ENCODE measurements around the gene PHF21B. TPM values are rescaled to one million over a fixed set of nuclear protein-coding genes. Genes with fewer than 3 reads are reported as not detected.
A peak's percentile ranks its signal among the peaks of the same experiment; 100 is the strongest.

PHF21B gene
- total RNA-seq, 1 donor from 2014 or later = 37.4 TPM

DNA sequence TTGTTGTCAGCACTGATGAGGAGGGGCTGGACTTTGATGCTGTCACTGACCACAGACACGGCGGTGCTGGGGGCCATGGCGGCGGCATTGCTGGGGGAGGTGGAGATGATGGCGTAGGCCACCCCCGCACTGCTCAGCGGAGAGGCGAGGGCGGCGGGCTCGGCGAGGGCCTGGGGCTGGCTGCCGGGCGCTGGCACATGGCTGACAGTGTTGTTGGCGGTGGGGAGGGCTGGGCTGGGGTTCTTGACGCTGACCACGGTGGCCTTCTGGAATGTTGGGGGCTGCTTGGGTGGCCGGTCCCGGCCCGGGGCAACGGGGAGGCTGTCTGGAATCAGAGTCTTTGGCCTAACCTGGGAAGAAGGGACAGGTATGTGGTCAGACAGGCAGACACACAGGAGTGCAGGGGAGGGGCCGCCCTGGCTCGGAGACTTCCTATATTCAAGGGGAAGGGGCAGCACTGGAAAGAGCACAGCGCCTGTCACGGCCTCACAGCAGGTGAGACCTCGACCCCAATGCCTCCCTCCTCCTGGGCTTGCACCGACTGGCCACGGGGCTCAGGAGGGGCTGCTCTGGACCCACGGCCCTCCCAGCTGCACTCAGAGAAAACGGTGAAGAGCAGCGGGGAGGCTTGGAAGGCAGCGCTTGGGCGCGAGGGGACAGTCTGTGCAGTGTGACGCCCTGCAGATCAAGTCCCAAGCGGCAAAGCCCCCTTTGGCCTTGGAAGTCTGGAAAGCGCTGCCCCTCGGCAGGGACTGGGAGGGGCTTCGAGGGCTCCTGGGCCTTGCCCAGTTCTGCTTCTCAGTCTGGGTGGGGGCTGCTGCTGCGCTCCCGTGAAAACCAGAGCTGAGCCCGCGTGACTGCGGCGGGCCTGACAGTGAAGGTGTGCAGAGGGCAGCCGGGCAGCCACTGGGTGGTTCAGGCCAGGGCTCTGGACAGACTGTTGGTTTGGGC is 93.2 kb downstream of the PHF21B start:
- TF ChIP-seq CTCF (IDR thresholded peaks at IDR 0.05; ENCODE audit: unreplicated experiment) = no peak
- H3K4me3 Mint-ChIP-seq (ENCODE audit: low read depth) = no peak overlapping the region
- no peak overlapping the region for H3K27ac Mint-ChIP-seq
- peaks cover 19% of the 10 kb centered on the region for H3K36me3 Mint-ChIP-seq (ENCODE audit: insufficient read depth)
- H3K9me3 Mint-ChIP-seq (ENCODE audit: low read depth) = peaks cover 10% of the 10 kb centered on the region
- no peaks in the 10 kb centered on the region for H3K27me3 Mint-ChIP-seq
- no peaks in the 10 kb centered on the region for H3K4me1 Mint-ChIP-seq (ENCODE audit: low read depth)
- no peak for DNase-seq (ENCODE audit: low spot score, unreplicated experiment)

DNA sequence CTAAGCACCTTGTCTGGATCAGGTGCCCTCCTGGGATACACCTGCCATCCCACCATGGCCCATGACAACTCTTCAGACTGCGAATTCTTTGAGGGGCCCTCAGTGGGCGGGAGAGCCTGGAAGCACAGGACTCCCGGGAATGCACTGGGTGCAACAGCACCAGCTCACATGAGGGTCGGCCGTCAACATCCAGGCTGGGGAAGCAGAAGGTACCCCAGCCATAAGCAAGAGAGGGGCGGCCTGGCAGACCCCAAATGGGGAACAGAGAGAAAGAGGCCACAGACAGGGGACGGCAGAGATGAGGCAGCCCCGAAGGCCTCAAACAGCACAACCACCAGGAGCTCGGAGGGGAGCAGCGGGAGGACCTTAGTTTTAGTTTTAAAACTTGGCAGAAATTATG is 94.4 kb downstream of the PHF21B start:
- H3K36me3 Mint-ChIP-seq (ENCODE audit: insufficient read depth) = peaks cover 28% of the 10 kb centered on the region
- peaks cover 17% of the 10 kb centered on the region for H3K9me3 Mint-ChIP-seq (ENCODE audit: low read depth)
- peak overlapping the region; percentile 88 for H3K27ac Mint-ChIP-seq
- TF ChIP-seq CTCF (IDR thresholded peaks at IDR 0.05; ENCODE audit: unreplicated experiment) = no peak
- no peaks in the 10 kb centered on the region for H3K4me1 Mint-ChIP-seq (ENCODE audit: low read depth)
- no peak for DNase-seq (ENCODE audit: low spot score, unreplicated experiment)
- H3K4me3 Mint-ChIP-seq (ENCODE audit: low read depth) = no peak overlapping the region
- no peaks in the 10 kb centered on the region for H3K27me3 Mint-ChIP-seq

DNA sequence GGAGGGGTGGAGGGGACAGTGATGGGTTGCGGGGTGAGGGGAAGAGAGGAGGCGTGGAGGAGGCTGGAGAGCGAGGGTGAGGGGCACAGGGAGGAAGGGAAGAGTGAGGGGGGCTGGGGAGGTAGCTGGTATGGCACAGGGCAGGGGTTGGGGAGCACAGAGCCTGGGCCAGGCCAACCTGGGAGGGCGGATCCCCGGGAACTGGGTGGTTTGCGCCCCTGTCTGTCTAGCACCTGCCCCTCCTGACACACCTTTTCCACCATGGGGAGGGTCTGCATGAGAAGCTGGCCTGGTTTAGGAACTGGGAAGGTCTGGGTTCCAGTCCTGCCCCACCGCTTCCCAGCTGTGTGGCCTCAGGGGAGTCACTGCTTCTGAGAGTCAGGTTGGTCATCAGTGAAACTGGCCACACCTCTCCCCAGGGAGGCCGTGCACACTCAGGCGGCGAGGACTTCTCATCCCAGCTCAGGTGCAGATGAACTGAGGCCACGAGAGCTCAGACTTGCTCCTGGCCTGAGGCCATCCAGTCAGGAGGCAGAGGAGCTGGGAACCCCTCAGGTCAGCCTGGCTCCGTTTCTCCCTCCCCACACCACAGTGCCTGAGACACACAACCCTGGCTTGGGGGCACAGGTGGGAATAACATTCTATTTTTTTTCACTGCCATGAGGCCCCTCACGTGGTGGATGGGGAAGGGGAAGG is 95.6 kb downstream of the PHF21B start:
- peaks cover 37% of the 10 kb centered on the region for H3K36me3 Mint-ChIP-seq (ENCODE audit: insufficient read depth)
- no peak for DNase-seq (ENCODE audit: low spot score, unreplicated experiment)
- no peak for TF ChIP-seq CTCF (IDR thresholded peaks at IDR 0.05; ENCODE audit: unreplicated experiment)

GRCh38 chr22:44913198-44913983 is 96.4 kb downstream of the PHF21B start:
- no peak overlapping the region for H3K27ac Mint-ChIP-seq
- no peaks in the 10 kb centered on the region for H3K4me1 Mint-ChIP-seq (ENCODE audit: low read depth)
- H3K36me3 Mint-ChIP-seq (ENCODE audit: insufficient read depth) = peaks cover 37% of the 10 kb centered on the region
- TF ChIP-seq CTCF (IDR thresholded peaks at IDR 0.05; ENCODE audit: unreplicated experiment) = peak; percentile 10
- no peak overlapping the region for H3K4me3 Mint-ChIP-seq (ENCODE audit: low read depth)
- DNase-seq (ENCODE audit: low spot score, unreplicated experiment) = no peak
- H3K27me3 Mint-ChIP-seq = no peaks in the 10 kb centered on the region
- peaks cover 18% of the 10 kb centered on the region for H3K9me3 Mint-ChIP-seq (ENCODE audit: low read depth)

More for the DNA sequence above, 95.6 kb downstream of the PHF21B start:
- no peaks in the 10 kb centered on the region for H3K4me1 Mint-ChIP-seq (ENCODE audit: low read depth)
- H3K4me3 Mint-ChIP-seq (ENCODE audit: low read depth) = no peak overlapping the region
- H3K27ac Mint-ChIP-seq = no peak overlapping the region
- peaks cover 18% of the 10 kb centered on the region for H3K9me3 Mint-ChIP-seq (ENCODE audit: low read depth)
- H3K27me3 Mint-ChIP-seq = no peaks in the 10 kb centered on the region

DNA sequence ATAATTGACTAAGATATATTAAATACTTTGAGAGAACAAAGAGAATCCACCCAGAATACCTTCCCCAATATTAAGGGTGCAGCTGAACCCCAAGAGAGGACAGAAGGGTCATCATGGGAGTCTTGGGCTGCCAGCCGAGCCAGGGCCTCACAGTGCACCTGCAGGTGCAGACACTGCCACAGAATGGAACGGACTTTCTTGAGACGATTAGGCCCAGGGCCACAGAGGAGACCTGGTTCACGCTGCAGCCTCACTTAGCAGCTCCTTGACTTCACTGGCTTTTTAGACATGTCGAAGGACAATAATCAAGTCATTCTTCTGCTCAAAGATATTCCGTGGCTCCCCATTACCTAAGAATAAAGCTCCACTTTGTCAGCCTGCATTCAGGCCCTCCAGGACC is 100.6 kb downstream of the PHF21B start:
- no peak for DNase-seq (ENCODE audit: low spot score, unreplicated experiment)
- Mint-ChIP-seq H3K27ac (no peak overlapping the region), H3K27me3 (no peaks in the 10 kb centered on the region), H3K4me1 (ENCODE audit: low read depth) (no peaks in the 10 kb centered on the region), H3K4me3 (ENCODE audit: low read depth) (no peak overlapping the region), H3K36me3 (ENCODE audit: insufficient read depth) (peaks cover 50% of the 10 kb centered on the region), H3K9me3 (ENCODE audit: low read depth) (peaks cover 18% of the 10 kb centered on the region)
- TF ChIP-seq CTCF (IDR thresholded peaks at IDR 0.05; ENCODE audit: unreplicated experiment) = no peak
